Hippocampal formation (tissue), 2 donors: ENCODE measurements around the gene MST1R.

Experiments used
- DNase-seq, 2 donors: peaks; one replicate each; lab custom pipeline; 2025; lab: John Stamatoyannopoulos, UW

The MST1R gene

DNA sequence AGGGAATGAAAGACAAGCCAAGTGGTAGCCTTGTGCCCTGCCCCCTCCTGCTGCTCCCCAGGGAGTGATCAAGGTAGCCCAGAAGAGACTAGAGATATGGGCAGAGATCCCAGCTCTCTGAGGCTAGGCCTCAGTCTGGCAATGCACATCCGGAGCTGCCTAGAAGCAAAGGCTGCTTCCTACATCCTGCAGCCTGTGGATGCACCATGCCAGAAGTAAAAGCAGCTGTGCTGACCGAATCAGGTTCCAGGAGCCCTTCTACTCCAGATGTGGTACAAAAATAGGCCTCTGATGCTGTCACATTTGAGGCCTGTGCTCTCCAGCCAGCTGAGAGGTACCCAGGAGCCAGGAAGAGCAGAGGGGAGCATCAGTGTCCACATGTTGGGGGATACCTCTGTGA, 63.3 kb downstream of the MST1R start:
- no peak for DNase-seq

DNA sequence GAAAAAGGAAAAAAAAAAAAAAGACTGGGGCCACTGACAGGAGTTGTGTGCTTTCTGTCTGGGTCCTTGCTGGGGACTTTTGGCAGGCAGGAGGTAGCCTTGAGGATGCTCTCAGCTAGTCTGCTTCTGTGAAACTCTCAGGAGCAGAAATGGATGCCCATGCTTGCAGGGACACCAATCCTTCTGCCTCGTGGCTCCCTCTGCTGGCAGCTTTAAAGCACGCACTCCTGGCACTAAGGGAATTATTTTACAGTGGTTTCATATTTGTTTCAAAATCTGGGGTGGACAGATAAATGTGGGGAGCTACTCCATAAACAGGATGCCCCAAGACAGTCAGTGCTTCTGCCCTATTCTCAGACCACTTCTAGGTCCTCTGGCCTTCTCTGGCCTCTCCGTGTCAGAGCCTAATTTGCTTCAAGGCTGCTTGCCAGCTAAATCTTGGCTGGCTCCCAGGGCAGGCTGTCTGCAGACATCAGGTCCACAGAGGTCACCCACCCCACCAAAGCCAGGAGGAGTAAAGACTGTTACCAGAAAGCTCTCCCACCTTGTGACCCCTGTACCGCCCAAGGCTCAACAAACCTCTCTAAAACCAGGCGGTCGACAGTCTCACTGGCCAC, 64.4 kb downstream of the MST1R start:
- peak; percentile 51 to 65 for DNase-seq
